Lung microvascular endothelial cell (primary cell): ENCODE measurements around the gene SCRT2. TPM values are rescaled to one million over a fixed set of nuclear protein-coding genes. Genes with fewer than 3 reads are reported as not detected.
"Not testable (repeated sequence)": the region's sequence is repeated elsewhere in the genome, so short reads cannot be mapped to it uniquely, and the experiment has no call there.

ENCODE experiments used
- DNase-seq, 2 donors: peaks; one replicate each; pipeline versions ENCODE4 v3.0.0 to v3.0.0-alpha.2; 2010; ENCODE audit warnings: low read depth in 2 of 2
- total RNA-seq: library from RNA; depleted of rRNA; stranded (reverse); fragments of >200 nt; gene quantifications from 2 replicates; pipeline ENCODE4 v1.2.1, GENCODE V29; 2014

SCRT2 gene
- total RNA-seq, result not detected in 2 replicates

- peak; percentile 77 to 85 for DNase-seq
Observed at GRCh38 chr20:675453-676314, at the start of gene SCRT2. SCRT2 (minus strand) TSS chr20:675802; CDS start chr20:675601, 201 bp downstream.

GRCh38 chr20:724797-725196 lies 49.2 kb upstream of the SCRT2 start:
- not testable (repeated sequence) for DNase-seq

- no peak for DNase-seq
Observed at GRCh38 chr20:723756-724155, 48.2 kb upstream of the SCRT2 start.

- DNase-seq, result no peak
Observed at GRCh38 chr20:722822-723644, 47.4 kb upstream of the SCRT2 start.

- DNase-seq, result no peak
Observed at GRCh38 chr20:721876-722275, 46.3 kb upstream of the SCRT2 start.

- no peak for DNase-seq
Observed at GRCh38 chr20:719816-720215, 44.2 kb upstream of the SCRT2 start.

GRCh38 chr20:719068-719467 lies 43.5 kb upstream of the SCRT2 start:
- no peak for DNase-seq

GRCh38 chr20:717832-718231 lies 42.2 kb upstream of the SCRT2 start:
- no peak for DNase-seq

- DNase-seq, result no peak
Observed at GRCh38 chr20:717271-717670, 41.7 kb upstream of the SCRT2 start.

GRCh38 chr20:714453-714852 lies 38.9 kb upstream of the SCRT2 start:
- DNase-seq, result no peak

GRCh38 chr20:711576-711975 lies 36.0 kb upstream of the SCRT2 start:
- DNase-seq, result no peak

GRCh38 chr20:710780-711450 lies 35.3 kb upstream of the SCRT2 start:
- no peak for DNase-seq

GRCh38 chr20:709991-710779 lies 34.6 kb upstream of the SCRT2 start:
- DNase-seq, result no peak

- DNase-seq, result peak in 1 of 2 donors; percentile 25
Observed at GRCh38 chr20:709423-709822, 33.8 kb upstream of the SCRT2 start.

GRCh38 chr20:708956-709355 lies 33.4 kb upstream of the SCRT2 start:
- no peak for DNase-seq

GRCh38 chr20:707451-708110 lies 32.0 kb upstream of the SCRT2 start:
- DNase-seq, result no peak

GRCh38 chr20:706366-706885 lies 30.8 kb upstream of the SCRT2 start:
- no peak for DNase-seq

GRCh38 chr20:704726-705125 lies 29.1 kb upstream of the SCRT2 start:
- no peak for DNase-seq

GRCh38 chr20:703426-703825 lies 27.8 kb upstream of the SCRT2 start:
- no peak for DNase-seq

- DNase-seq, result no peak
Observed at GRCh38 chr20:703006-703405, 27.4 kb upstream of the SCRT2 start.
